Measurements from ENCODE around the gene B4GALT5.
A peak's percentile ranks its signal among the peaks of the same experiment; 100 is the strongest.

Gene B4GALT5

DNA sequence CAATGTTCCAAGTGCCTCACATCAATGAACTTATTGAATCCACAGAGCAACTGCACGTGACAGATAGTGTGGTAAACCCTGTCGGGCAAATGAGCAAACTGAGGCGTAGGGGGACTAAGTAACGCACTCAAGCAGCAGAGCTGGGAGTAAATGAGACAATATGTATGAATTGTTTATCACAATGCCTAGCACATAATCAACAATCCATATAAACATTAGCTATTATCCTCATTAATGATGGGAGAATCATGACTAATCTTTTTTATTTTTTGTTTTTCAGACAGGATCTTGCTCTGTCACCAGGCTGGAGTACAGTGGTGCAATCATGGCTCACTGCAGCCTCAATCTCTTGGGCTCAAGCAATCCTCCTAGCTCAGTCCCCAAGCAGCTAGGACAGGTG lies 43.9 kb upstream of the B4GALT5 start:
- Mint-ChIP-seq H3K4me1 (peaks cover 11% of the 10 kb centered on the region), H3K9me3 (peaks cover 5% of the 10 kb centered on the region), H3K27me3 (ENCODE audit: low read depth) (peaks cover 7% of the 10 kb centered on the region), H3K27ac (no peak overlapping the region), H3K36me3 (ENCODE audit: low read depth) (no peaks in the 10 kb centered on the region), H3K4me3 (no peak overlapping the region)
- no peak for TF ChIP-seq CTCF (IDR thresholded peaks at IDR 0.05; ENCODE audit: unreplicated experiment in 3 of 3)

GRCh38 chr20:49756241-49756640 lies 42.6 kb upstream of the B4GALT5 start:
- H3K4me3 Mint-ChIP-seq: no peak overlapping the region
- no peak for TF ChIP-seq CTCF (IDR thresholded peaks at IDR 0.05; ENCODE audit: unreplicated experiment in 3 of 3)
- peaks cover 14% of the 10 kb centered on the region for H3K4me1 Mint-ChIP-seq
- peaks cover 5% of the 10 kb centered on the region for H3K9me3 Mint-ChIP-seq
- peak overlapping the region in 2 of 3 experiments; percentile 55 to 70 for H3K27ac Mint-ChIP-seq
- H3K27me3 Mint-ChIP-seq (ENCODE audit: low read depth): peaks cover 3% of the 10 kb centered on the region
- no peaks in the 10 kb centered on the region for H3K36me3 Mint-ChIP-seq (ENCODE audit: low read depth)

GRCh38 chr20:49754596-49754995 lies 40.9 kb upstream of the B4GALT5 start:
- peaks cover 3% of the 10 kb centered on the region for H3K27me3 Mint-ChIP-seq (ENCODE audit: low read depth)
- no peak overlapping the region for H3K27ac Mint-ChIP-seq
- peaks cover 5% of the 10 kb centered on the region for H3K9me3 Mint-ChIP-seq
- no peak for TF ChIP-seq CTCF (IDR thresholded peaks at IDR 0.05; ENCODE audit: unreplicated experiment in 3 of 3)
- H3K4me1 Mint-ChIP-seq: peaks cover 19% of the 10 kb centered on the region
- no peak overlapping the region for H3K4me3 Mint-ChIP-seq
- H3K36me3 Mint-ChIP-seq (ENCODE audit: low read depth): no peaks in the 10 kb centered on the region

GRCh38 chr20:49753133-49753532 lies 39.5 kb upstream of the B4GALT5 start:
- Mint-ChIP-seq H3K4me1 (peaks cover 22% of the 10 kb centered on the region), H3K9me3 (peaks cover 3% of the 10 kb centered on the region), H3K4me3 (no peak overlapping the region), H3K27me3 (ENCODE audit: low read depth) (peaks cover 5% of the 10 kb centered on the region), H3K27ac (no peak overlapping the region), H3K36me3 (ENCODE audit: low read depth) (no peaks in the 10 kb centered on the region)
- TF ChIP-seq CTCF (IDR thresholded peaks at IDR 0.05; ENCODE audit: unreplicated experiment in 3 of 3): no peak

- no peaks in the 10 kb centered on the region for H3K36me3 Mint-ChIP-seq (ENCODE audit: low read depth)
- TF ChIP-seq CTCF (IDR thresholded peaks at IDR 0.05; ENCODE audit: unreplicated experiment in 3 of 3): no peak
- peak overlapping the region in 1 of 3 experiments; percentile 40 for H3K27ac Mint-ChIP-seq
- H3K4me1 Mint-ChIP-seq: peaks cover 29% of the 10 kb centered on the region
- H3K4me3 Mint-ChIP-seq: no peak overlapping the region
- H3K27me3 Mint-ChIP-seq (ENCODE audit: low read depth): peaks cover 4% of the 10 kb centered on the region
- peaks cover under 1% of the 10 kb centered on the region for H3K9me3 Mint-ChIP-seq
These were observed 38.7 kb upstream of the B4GALT5 start for GRCh38 chr20:49752201-49752903.

DNA sequence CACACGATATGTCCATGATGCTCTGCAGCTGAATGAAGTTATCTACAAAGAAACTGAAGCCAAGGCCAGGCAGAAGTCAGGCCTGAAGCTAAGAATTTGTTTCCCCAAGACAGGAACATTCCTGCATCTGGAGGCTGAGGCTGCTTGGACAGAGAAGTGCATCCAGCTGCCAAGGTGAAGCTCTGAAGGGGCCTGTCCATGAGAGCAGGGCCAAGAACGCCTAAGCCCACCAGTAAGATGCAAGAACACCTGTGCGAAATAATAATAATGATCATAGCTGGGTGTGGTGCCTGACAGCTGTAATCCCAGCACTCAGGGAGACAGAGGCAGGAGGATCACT lies 37.7 kb upstream of the B4GALT5 start:
- no peak overlapping the region for H3K4me3 Mint-ChIP-seq
- peaks cover 3% of the 10 kb centered on the region for H3K27me3 Mint-ChIP-seq (ENCODE audit: low read depth)
- H3K27ac Mint-ChIP-seq: peak overlapping the region in 2 of 3 experiments; percentile 74 to 84
- H3K9me3 Mint-ChIP-seq: no peaks in the 10 kb centered on the region
- TF ChIP-seq CTCF (IDR thresholded peaks at IDR 0.05; ENCODE audit: unreplicated experiment in 3 of 3): no peak
- peaks cover 27% of the 10 kb centered on the region for H3K4me1 Mint-ChIP-seq
- no peaks in the 10 kb centered on the region for H3K36me3 Mint-ChIP-seq (ENCODE audit: low read depth)

Data from nephron (organoid).